Central memory CD4-positive, alpha-beta T cell (primary cell): ENCODE measurements around the gene COL9A3.

Experiments
- DNase-seq: peaks from one replicate; pipeline ENCODE4 v3.0.0; 2022

COL9A3 gene

GRCh38 chr20:62824476-62825332, 7.9 kb downstream of the COL9A3 start:
- peak; percentile 58 for DNase-seq

- no peak for DNase-seq
These were observed 8.6 kb downstream of the COL9A3 start for GRCh38 chr20:62825333-62825985.

GRCh38 chr20:62825986-62826645, 9.3 kb downstream of the COL9A3 start:
- no peak for DNase-seq

- DNase-seq, result no peak
These were observed 9.9 kb downstream of the COL9A3 start for GRCh38 chr20:62826646-62827310.

GRCh38 chr20:62827311-62828038, 10.6 kb downstream of the COL9A3 start:
- DNase-seq, result no peak

- DNase-seq, result no peak
These were observed 11.2 kb downstream of the COL9A3 start for GRCh38 chr20:62828051-62828450.

- no peak for DNase-seq
These were observed 11.8 kb downstream of the COL9A3 start for GRCh38 chr20:62828511-62829230.

GRCh38 chr20:62829231-62830230, 12.7 kb downstream of the COL9A3 start:
- DNase-seq, result no peak

GRCh38 chr20:62830251-62830650, 13.4 kb downstream of the COL9A3 start:
- DNase-seq, result no peak

GRCh38 chr20:62830821-62831220, 14.0 kb downstream of the COL9A3 start:
- DNase-seq, result no peak

GRCh38 chr20:62831361-62831788, 14.5 kb downstream of the COL9A3 start:
- DNase-seq, result no peak

GRCh38 chr20:62831854-62832211, 15.0 kb downstream of the COL9A3 start:
- DNase-seq, result no peak

GRCh38 chr20:62832212-62832922, 15.5 kb downstream of the COL9A3 start:
- no peak for DNase-seq

- no peak for DNase-seq
These were observed 16.1 kb downstream of the COL9A3 start for GRCh38 chr20:62832951-62833391.

- no peak for DNase-seq
These were observed 18.3 kb downstream of the COL9A3 start for GRCh38 chr20:62834967-62835730.

- no peak for DNase-seq
These were observed 19.3 kb downstream of the COL9A3 start for GRCh38 chr20:62835931-62836861.

GRCh38 chr20:62836967-62837490, 20.2 kb downstream of the COL9A3 start:
- no peak for DNase-seq

GRCh38 chr20:62837790-62838127, 20.9 kb downstream of the COL9A3 start:
- no peak for DNase-seq
